Brain pericyte (primary cell): ENCODE measurements around the gene AKR1C8.
"Not testable (repeated sequence)": the region's sequence is repeated elsewhere in the genome, so short reads cannot be mapped to it uniquely, and the experiment has no call there.

Experiments used
- DNase-seq: peaks from one replicate; pipeline ENCODE4 v3.0.0-alpha.2; 2012; ENCODE audit warnings: low read depth, low spot score

AKR1C8 gene

GRCh38 chr10:5184987-5185775 lies at the start of gene AKR1C8:
Gene AKR1C8, minus strand, starts transcription at chr10:5185150. Its CDS starts 46 bp downstream, at chr10:5185104.
- no peak for DNase-seq

- DNase-seq: no peak
These were observed 49.3 kb upstream of the AKR1C8 start for GRCh38 chr10:5234106-5234860.

GRCh38 chr10:5233324-5233723 lies 48.4 kb upstream of the AKR1C8 start:
- DNase-seq: no peak

GRCh38 chr10:5229019-5229418 lies 44.1 kb upstream of the AKR1C8 start:
- no peak for DNase-seq

- DNase-seq: not testable (repeated sequence)
These were observed 38.0 kb upstream of the AKR1C8 start for GRCh38 chr10:5222942-5223341.

- DNase-seq: no peak
These were observed 34.3 kb upstream of the AKR1C8 start for GRCh38 chr10:5219262-5219661.

- no peak for DNase-seq
These were observed 31.9 kb upstream of the AKR1C8 start for GRCh38 chr10:5216801-5217200.

- no peak for DNase-seq
These were observed 27.0 kb upstream of the AKR1C8 start for GRCh38 chr10:5211696-5212536.

GRCh38 chr10:5210261-5210660 lies 25.3 kb upstream of the AKR1C8 start:
- DNase-seq: not testable (repeated sequence)

- not testable (repeated sequence) for DNase-seq
These were observed 24.8 kb upstream of the AKR1C8 start for GRCh38 chr10:5209776-5210175.

GRCh38 chr10:5206799-5207198 lies 21.8 kb upstream of the AKR1C8 start:
- DNase-seq: no peak

GRCh38 chr10:5199398-5199797 lies 14.4 kb upstream of the AKR1C8 start:
- no peak for DNase-seq

- DNase-seq: no peak
These were observed 13.4 kb upstream of the AKR1C8 start for GRCh38 chr10:5198386-5198785.

- no peak for DNase-seq
These were observed 11.8 kb upstream of the AKR1C8 start, which contains the start of gene AKR1C4 for GRCh38 chr10:5196702-5197113. Gene AKR1C4, plus strand, starts transcription at chr10:5196837. Its CDS starts 31 bp downstream, at chr10:5196868.

GRCh38 chr10:5195727-5196374 lies 10.9 kb upstream of the AKR1C8 start:
- no peak for DNase-seq

GRCh38 chr10:5194431-5194830 lies 9.5 kb upstream of the AKR1C8 start:
- DNase-seq: no peak

- no peak for DNase-seq
These were observed 3.4 kb upstream of the AKR1C8 start for GRCh38 chr10:5188358-5188757.

GRCh38 chr10:5187867-5188266 lies 2.9 kb upstream of the AKR1C8 start:
- DNase-seq: no peak

GRCh38 chr10:5183923-5184322 lies 1.0 kb downstream of the AKR1C8 start:
- DNase-seq: no peak

GRCh38 chr10:5180503-5180902 lies 4.4 kb downstream of the AKR1C8 start:
- not testable (repeated sequence) for DNase-seq

GRCh38 chr10:5175581-5175980 lies 9.4 kb downstream of the AKR1C8 start:
- not testable (repeated sequence) for DNase-seq
